HG02884 (cell line): ENCODE measurements around the gene RRP12.
"Not testable (repeated sequence)": the region's sequence is repeated elsewhere in the genome, so short reads cannot be mapped to it uniquely, and the experiment has no call there.

Experiments used
- ATAC-seq: cut with Tn5 transposase; IDR thresholded peaks from one replicate; pipeline ENCODE4 v1.9.1; 2021; ENCODE audit warnings: mild to moderate bottlenecking, moderate library complexity; ENCODE audit not compliant: unreplicated experiment

The RRP12 gene, protein sequence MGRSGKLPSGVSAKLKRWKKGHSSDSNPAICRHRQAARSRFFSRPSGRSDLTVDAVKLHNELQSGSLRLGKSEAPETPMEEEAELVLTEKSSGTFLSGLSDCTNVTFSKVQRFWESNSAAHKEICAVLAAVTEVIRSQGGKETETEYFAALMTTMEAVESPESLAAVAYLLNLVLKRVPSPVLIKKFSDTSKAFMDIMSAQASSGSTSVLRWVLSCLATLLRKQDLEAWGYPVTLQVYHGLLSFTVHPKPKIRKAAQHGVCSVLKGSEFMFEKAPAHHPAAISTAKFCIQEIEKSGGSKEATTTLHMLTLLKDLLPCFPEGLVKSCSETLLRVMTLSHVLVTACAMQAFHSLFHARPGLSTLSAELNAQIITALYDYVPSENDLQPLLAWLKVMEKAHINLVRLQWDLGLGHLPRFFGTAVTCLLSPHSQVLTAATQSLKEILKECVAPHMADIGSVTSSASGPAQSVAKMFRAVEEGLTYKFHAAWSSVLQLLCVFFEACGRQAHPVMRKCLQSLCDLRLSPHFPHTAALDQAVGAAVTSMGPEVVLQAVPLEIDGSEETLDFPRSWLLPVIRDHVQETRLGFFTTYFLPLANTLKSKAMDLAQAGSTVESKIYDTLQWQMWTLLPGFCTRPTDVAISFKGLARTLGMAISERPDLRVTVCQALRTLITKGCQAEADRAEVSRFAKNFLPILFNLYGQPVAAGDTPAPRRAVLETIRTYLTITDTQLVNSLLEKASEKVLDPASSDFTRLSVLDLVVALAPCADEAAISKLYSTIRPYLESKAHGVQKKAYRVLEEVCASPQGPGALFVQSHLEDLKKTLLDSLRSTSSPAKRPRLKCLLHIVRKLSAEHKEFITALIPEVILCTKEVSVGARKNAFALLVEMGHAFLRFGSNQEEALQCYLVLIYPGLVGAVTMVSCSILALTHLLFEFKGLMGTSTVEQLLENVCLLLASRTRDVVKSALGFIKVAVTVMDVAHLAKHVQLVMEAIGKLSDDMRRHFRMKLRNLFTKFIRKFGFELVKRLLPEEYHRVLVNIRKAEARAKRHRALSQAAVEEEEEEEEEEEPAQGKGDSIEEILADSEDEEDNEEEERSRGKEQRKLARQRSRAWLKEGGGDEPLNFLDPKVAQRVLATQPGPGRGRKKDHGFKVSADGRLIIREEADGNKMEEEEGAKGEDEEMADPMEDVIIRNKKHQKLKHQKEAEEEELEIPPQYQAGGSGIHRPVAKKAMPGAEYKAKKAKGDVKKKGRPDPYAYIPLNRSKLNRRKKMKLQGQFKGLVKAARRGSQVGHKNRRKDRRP (N-terminal part only)

DNA sequence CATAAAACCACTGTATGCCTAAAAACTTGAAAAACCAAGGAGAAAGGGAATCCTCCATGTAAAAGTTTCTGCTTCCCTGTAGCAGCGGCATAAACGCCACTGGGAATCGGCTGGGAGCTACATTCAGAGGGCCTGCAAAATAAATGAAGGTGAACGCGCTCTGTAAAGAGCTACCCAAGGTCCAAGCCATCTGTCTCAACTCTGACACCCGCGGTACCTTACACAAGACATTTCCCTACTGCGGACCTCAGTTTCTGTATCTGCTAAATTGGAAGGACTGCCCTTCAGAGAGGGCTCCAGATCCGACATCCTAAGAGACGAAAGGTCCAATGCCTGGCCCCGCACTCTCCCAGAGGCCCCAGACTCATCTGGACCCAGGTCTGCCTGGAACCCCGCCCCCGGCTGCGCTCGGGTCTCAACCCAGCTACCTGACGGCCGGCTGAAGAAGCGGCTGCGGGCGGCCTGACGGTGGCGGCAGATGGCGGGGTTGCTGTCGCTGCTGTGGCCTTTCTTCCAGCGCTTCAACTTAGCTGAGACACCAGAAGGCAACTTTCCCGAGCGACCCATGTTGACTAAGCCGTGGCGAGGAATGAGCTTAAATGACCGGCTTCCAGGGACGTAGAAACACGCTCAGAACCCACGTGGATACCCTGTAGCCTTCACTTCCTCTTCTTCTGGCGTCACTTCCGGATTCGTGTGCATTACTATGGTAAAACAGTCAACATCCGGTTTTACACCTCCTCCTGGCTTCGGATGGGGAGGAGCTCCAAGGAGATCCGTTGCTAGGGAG is at the start of gene RRP12:
TSS of gene RRP12 (minus strand) at position 676 of the 790 bp plus-strand sequence. CDS start at position 567, 109 bp downstream.
- peak; percentile 97 for ATAC-seq

DNA sequence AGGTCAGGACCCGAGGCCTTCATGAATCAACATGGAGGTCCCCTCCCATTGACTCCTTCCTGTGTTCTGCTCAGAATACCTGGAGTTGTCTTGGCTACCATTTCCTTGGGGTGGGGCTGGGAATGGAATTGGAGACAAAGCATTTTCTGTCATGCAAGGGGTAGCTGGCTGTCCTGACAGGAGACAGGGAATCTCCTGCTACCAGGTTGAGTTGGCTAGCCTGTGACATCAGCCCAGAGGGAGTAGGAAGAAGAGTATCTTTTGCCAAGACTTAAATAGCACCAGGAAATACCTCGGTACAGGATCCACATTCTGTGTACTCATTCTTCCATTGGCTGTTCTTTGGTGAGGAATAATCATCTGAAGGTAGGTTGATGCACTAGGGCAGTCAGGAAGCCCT is 49.7 kb upstream of the RRP12 start:
- ATAC-seq: no peak

DNA sequence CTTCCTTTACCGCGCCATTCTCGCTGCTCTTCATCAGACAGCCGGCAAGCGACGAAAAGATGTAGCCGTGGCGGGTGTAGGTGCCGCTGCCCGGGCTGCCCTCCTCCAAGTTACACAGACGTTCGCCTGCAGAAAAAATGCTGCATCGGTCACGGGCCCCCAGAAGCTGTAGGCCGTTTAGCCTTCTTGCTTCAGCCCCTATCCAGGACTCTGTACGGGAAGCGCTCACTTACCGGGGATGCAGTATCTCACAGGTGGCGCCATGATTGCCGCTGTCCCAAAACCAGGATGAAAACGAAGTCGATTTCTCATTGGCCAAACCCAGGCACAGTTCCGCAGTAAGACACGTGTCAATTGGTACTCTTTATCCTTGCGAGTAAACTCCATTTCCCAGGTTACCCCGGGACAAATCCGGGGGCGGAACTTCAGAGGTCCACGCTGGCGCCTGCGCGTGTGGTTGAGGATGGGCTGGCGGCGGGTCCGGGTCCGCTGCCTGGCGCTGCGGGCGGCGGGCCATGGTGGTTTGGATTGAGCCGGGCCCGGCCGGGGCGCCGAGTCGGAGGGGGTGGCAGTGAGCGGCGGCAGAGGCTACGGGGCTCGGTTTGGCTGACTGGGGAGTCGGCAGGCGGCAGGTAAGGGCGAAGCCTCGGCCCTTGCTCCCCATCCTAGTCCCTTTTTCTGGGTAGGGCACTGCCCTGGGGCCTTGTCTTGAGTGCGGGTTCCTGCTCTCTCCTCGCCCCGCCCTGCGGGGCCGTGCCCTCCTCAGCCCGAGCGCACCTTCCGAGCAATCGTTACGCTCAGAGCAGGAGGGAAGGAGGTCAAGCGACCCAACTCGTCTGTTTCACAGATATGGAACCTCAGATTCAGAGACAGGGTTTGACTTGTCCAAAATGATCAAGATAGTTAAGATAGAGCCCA is 44.8 kb upstream of the RRP12 start, which contains the start of the genes EXOSC1 and ZDHHC16:
TSS of gene EXOSC1 (minus strand) at position 285 of the 918 bp plus-strand sequence. CDS start at position 264, 21 bp downstream.
TSS of gene ZDHHC16 (plus strand) at position 454 of the 918 bp plus-strand sequence. CDS start 5,501 bp downstream, outside the sequence.
- peak; percentile 93 for ATAC-seq

DNA sequence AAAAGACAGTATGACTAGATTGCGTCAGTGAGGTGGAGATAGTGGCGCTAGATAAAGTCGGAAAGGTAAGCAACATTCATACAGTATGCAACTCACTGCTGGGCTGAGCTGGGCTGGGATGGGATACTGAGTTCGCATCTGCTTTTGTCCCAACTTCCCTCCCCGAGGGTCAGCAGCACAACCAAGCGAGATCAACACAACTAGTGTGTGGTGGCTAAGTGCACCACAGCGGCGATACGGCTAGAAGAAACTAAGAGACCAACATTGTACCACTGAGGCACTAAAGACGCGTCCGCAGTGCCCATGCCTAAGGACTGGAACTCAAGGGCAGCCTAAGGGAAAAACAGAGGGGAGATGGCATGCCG is 44.2 kb upstream of the RRP12 start:
- no peak for ATAC-seq

DNA sequence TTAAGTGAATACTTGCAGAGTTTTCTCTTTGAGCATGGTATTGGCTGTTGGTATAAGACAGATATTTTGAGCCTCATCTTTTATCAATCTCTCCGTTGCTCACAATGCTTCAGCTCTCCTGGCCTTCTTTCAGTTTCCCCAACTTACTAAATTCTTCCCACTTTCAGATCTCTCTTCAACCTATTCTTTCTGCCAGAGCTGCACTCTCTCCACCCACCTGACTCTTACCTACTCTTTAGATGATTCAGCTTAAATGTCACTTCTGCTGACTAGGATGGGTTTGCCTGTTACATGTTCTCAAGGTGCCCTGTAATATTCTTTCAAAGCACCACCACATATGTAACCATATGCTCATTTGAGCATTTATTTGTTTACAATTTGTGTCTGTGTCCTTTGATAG is 43.1 kb upstream of the RRP12 start:
- ATAC-seq: no peak

DNA sequence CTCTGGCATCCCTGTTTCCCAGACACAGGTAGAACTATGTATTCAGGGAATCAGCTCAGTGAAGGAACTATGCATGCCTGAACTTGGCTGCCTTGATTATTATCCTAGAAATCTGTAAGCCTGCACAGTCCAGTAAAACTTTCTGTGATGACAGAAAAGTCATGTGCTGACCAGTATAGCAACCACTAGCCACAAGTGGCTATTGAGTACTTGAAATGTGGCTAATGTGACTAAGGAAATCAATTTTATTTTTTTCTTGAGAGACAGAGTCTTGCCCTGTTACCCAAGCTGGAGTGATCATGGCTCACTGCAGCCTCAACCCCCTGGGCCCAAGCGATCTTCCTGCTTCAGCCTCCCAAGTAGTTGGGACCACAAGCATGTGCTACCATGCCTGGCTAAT is 41.1 kb upstream of the RRP12 start:
- no peak for ATAC-seq

DNA sequence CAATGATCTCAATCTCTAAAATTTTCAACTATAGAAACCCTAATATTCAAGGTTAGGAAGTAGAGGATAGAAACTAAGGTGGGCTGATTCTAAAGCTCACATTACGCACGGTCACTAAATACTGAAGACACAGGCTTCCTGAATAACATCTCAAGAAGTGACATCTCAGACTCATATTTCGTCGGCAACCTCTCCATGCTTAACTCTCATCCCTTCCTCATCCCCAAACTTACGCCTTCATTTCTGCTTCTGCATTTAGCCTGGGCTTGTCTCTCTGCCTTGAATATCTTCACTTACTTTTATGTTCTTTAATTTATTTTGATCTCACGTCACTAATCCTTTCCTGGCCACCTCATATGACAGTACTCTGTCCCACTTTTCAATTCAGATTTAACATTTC is 34.1 kb upstream of the RRP12 start:
- no peak for ATAC-seq

DNA sequence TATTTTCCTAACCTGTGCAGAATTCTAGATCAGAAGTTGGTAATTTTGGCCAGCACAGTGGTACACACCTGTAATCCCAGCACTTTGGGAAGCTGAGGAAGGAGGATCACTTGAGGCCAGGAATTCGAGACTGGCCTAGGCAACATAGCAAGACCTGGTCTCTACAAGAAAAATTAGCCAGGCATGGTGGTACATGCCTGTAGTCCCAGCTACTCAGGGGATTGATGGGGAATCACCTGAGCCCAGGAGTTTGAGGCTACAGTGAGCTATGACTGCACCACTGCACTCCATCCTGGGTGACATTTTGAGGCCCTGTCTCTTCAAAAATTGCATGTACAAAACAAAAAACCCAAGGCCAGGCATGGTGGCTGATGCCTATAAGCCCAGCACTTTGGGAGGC is 33.4 kb upstream of the RRP12 start:
- ATAC-seq: no peak

DNA sequence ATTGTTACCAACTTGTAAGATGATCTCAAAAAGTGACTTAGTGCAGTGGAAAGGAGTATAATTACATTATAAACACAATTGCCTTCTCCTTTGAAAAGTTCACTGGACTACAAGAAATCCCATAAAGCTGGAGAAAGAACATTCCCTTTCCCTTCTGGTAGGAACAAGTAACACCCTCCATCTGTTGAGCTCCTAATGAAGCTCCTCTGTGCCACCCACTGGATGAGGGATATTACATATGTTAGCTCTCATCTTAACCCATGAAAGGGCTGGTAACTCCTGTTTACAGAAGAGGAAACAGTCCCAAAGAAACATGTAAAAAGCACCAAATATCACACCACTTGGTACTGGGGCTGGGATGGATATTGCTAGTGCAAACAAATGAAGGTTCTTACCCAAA is 32.9 kb upstream of the RRP12 start:
- no peak for ATAC-seq

DNA sequence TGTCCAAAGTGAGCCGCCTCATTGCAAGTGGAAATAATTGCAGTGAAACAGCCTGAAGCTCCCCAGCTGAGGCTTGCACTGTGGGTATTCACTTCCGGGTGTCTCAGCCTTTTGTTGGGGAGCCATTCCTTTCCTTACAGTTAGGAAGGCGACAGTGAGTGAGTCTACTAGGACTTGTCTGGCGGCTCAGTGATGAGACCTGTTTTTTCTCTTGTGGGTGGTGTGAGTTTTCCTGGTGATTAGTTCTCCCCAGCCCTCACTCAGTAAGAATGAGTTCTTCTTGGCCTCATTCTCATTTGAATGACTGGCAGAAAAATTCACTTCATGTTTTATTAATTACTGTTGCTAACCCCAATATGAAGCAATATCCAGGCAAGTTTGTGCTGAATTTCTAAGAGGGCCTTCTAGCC is 27.4 kb upstream of the RRP12 start:
- ATAC-seq: no peak

DNA sequence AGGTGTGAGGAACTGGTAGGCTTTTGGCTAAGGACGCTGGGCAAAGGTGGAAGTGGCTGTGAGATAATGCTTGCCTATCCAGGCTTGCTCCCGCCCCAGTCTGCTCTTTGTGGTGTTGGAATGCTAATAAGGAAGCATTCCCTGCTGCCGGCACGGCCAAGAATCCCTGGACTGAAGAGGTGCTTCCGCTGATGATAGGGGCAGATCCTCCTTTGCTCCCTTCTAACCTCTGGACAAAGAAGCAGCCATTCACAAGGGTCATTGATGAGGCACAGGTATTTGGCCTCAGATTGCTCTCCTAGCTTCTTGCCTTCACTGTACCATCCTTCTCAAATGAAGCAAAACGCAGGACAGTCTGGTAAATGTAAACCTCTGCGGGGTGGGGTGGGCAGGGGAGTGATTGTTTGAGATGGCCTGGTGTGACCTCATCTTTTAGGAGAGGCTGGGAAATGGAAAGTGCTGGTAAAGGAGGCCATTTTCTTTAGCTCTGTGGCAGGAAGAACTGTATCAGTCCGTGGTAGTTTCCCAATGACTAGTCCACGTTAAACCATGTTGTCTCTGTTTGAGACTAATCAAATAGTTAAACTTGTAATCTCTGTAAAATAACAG is 26.5 kb upstream of the RRP12 start:
- ATAC-seq: no peak

DNA sequence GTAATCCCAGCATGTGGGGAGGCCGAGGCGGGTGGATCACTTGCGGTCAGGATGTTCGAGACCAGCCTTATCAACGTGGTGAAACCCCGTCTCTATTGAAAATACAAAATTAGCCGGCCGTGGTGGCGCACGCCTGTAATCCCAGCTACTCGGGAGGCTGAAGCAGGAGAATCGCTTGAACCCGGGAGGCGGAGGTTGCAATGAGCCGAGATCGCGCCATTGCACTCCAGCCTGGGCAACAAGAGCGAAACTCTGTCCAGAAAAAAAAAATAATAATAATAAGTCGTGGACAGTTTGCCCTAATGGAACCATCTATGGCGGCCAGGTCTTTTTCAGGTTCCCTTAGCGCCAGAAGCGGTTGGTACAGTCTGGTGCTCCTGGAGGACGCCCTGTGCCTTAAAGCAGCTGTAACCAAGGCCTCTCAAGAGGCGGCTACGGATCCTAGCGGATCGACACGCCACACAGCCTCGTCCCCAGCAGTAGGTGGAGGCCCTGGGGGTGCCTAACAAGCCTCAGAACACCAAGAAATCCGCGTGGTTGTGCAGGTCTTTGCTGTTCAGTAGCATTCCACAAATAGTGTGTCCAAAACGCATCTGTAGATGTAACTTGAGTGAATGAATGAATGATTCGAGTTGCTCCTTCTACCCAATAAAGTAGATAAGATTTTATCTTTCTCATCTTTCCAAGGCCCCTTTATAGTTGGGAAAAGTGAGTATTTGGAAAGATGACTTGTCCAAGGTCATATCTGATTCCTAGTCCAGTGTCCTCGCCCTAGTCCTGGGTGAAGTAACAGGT is 25.8 kb upstream of the RRP12 start:
- no peak for ATAC-seq

DNA sequence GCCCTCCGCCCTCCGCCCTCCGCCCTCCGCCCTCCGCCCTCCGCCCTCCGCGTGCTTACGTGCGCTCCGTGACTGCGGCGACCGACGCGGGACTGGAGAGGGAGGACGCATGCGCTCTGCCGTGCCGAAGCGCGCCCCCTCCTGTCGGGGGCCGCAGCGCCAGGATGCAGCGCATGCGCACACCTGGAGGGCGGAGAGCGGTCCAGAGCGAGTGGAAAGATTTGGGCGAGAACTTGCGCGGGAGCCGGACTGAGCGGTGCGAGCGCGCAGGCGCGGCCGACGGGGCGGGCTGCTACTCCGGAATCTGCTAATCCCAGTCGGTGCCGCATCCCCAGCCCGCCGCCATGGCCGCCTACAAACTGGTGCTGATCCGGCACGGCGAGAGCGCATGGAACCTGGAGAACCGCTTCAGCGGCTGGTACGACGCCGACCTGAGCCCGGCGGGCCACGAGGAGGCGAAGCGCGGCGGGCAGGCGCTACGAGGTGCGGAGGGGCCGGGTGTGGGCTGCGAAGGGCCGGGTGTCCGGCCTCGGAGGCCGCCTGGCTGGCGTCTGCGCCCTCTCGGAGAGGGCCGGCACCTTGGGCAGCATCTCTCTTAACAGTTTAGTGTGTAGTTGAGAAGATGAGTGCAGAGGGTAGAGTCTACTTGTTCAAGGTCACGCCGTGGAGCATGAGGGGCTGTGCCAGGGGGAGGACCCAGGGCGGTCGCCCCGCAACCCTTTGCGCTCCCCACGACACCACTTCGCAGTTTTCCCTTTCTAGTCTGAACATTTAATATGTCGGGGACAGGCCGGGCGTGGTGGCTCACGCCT is 25.0 kb upstream of the RRP12 start, which contains the start of gene PGAM1:
TSS of gene PGAM1 (plus strand) at position 228 of the 812 bp plus-strand sequence. CDS start at position 345, 117 bp downstream.
- peak; percentile 81 for ATAC-seq

DNA sequence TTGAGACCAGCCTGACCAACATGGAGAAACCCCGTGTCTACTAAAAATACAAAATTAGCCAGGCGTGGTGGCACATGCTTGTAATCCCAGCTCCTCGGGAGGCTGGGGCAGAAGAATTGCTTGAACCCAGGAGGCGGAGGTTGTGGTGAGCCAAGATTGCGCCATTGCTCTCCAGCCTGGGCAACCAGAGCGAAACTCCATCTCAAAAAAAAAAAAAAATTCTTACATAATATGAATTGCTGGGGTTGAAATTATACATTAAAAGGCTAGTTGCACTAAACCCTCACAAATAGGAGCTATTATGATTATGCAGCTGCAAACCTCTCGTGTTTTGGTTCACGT is 22.6 kb upstream of the RRP12 start:
- ATAC-seq: not testable (repeated sequence)

DNA sequence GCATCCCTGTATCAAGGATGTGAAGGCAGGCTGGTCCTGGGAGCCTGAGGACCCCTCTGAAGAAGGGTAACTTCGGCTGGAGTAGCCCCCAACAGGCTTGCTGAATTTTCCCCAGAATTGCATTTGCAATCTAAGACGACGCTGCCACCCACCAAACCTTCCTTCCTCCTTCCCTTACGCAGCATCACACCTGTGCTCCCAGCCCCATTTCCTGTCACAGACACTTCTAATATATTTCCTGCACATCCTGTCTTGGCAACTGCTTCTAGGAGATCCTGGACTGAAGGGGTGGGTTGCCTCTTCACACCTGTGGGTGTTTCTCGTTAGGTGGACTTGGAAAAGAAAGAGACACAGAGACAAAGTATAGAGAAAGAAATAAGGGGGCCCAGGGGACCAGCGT is 15.4 kb upstream of the RRP12 start:
- ATAC-seq: no peak

DNA sequence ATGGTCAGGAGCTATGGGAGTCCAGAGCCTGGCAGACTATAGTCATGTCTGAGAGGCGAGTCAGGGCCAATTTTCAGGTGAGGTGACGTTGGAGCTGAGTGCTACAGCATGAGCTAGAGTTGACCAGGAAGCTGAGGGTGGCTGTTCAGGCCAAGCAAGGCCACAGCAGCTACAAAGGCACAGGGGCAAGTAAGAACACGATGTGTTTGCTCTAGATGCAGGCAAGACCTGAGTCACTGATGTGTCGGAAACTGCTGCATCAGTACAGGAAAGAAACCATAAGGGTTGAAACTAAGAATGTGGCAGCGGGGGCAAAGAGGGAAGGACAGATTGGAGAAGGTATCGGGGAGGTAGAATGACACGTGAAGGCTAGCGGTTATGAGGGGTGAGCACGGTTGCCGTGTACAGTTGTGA is 11.8 kb upstream of the RRP12 start:
- ATAC-seq: no peak

DNA sequence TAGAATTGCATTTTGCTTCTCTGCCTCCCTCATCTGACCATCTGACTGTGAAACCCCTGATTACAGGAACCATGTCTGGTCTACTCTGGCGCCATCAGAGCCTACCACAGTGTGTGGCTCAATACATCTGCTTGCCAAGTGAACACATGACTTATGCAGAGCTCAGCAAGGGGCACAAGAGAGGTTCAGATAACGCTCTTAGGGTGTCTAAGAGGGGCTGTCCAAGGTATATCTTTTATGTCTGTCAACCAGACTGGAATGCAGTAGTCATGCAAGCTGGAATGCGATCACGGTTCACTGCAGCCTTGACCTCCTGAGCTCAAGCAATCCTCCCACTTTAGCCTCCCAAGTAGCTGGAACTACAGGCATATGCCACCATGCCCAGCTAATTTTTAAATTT is 10.3 kb upstream of the RRP12 start:
- ATAC-seq: no peak
